IgD-negative memory B cell (primary cell): ENCODE results near the gene SYNDIG1L. TPM values are rescaled to one million over a fixed set of nuclear protein-coding genes. Genes with fewer than 3 reads are reported as not detected.
A peak's percentile ranks its signal among the peaks of the same experiment; 100 is the strongest.
"Not testable (repeated sequence)": the region's sequence is repeated elsewhere in the genome, so short reads cannot be mapped to it uniquely, and the experiment has no call there.

Experiments used
- H3K27ac Mint-ChIP-seq, 3 donors: one replicate each; pipeline ENCODE4 v1.8.0; 2020 to 2022; ENCODE audit warnings: mild to moderate bottlenecking in 3 of 3, mixed read lengths in 3 of 3, moderate library complexity in 1 of 3
- H3K27me3 Mint-ChIP-seq: one replicate; pipeline ENCODE4 v1.8.0; 2021; ENCODE audit warnings: mixed read lengths
- H3K36me3 Mint-ChIP-seq: one replicate; pipeline ENCODE4 v1.8.0; 2020; ENCODE audit warnings: mild to moderate bottlenecking, mixed read lengths
- H3K4me1 Mint-ChIP-seq, 3 donors: one replicate each; pipeline ENCODE4 v1.8.0; 2020 to 2022; ENCODE audit warnings: mixed read lengths in 3 of 3, mild to moderate bottlenecking in 1 of 3
- H3K4me3 Mint-ChIP-seq, 4 donors: one replicate each; pipeline ENCODE4 v1.8.0; 2020 to 2022; ENCODE audit warnings: mild to moderate bottlenecking in 4 of 4, mixed read lengths in 4 of 4, moderate library complexity in 3 of 4
- H3K9me3 Mint-ChIP-seq, 3 donors: one replicate each; pipeline ENCODE4 v1.8.0; 2020 to 2021; ENCODE audit warnings: mixed read lengths in 3 of 3, mild to moderate bottlenecking in 1 of 3
- polyA plus RNA-seq: library from polyadenylated mRNA; unstranded; fragments of 300-500 nt; fragmentation: Illumina TruSeq; gene quantifications from one replicate; pipeline ENCODE4 v1.2.3, GENCODE V29; 2021

Gene SYNDIG1L
- polyA plus RNA-seq, 1 donor from 2014 or later, result not detected

DNA sequence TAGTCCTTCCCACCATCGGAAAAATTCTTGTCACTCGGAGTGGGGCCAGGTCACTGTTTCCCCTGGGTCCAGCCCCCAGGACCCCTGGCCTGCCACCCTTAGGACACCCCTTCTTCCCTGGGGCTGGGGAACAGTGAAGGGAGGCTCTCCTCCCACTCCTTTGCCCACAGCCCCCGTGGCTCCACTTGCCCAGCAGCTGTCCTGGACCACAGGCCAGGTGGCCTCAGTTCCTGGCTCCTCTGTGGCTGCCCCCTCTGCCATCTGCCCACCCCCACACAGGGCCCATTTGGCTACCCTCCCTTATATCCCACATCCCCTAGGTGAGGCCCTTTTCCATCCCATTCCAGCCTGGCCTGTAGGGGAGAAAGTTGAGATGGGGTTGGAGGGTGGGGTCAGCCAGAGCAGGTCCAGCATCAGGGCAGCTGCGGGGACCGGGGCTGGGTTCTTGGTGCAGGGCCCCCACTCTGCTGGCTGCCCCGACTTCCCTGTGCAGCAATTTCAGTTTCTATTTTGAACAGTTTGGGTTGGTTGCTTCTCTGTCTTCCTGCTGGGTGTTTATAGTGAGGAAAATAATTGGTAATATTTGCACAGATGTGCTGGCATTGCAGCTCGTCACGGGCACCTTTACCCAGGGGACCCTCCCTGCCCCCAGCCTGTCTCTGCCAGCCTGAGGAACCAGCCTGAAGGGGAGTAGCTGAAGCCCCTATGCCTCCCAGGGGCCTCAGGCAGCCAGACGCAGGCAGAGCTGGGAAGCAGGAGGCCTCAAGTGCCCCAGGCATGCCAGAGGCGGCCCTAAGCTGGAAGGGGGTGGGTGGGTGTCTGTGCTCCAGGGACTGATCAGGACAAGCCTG is 23.4 kb downstream of the SYNDIG1L start:
- H3K4me1 Mint-ChIP-seq, result peaks cover 31 to 38% (median 35%) of the 10 kb centered on the region in 3 donors
- no peaks in the 10 kb centered on the region for H3K36me3 Mint-ChIP-seq
- peak overlapping the region; percentile 87 to 99 (median 96) for H3K4me3 Mint-ChIP-seq
- no peaks in the 10 kb centered on the region for H3K27me3 Mint-ChIP-seq
- H3K9me3 Mint-ChIP-seq, result no peaks in the 10 kb centered on the region
- peak overlapping the region; percentile 93 to 100 (median 96) for H3K27ac Mint-ChIP-seq

DNA sequence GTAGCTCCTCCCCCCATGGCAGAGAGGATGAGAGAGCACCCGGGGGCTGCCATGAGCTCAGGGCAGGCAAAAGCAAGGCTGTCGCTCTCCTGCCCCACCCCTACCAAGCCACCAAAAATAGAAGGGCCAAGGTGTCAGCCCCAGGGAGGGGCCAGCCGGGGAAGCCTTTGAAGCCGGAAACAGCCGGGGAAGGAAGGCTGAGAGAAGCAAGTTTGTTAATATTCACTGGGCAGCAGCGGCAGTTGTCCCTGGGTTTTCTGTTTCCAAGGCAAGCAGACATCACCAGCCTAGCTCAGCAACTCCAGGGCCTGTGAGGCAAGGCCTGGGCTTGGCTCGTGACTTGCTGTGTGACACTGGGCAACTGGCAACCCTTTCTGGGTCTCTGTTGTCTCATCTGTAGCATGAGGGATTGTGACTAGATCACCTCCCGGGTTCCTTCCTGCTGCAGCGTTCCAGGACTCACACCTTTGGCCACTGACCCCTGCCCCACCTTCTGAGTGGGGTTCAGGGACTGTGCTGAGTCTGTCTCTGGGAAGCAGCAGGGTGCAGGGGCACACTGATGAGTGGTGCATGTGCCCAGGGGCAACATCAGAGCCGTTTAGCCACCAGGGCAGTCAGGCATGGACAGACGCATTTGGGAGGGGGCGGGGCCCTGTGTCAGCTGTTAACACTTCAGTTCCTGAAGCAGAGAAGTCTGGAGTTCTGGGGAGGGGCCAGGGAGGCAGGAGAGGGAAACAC is 24.3 kb downstream of the SYNDIG1L start:
- Mint-ChIP-seq H3K4me3 (peak overlapping the region; percentile 87 to 99 (median 96)), H3K9me3 (no peaks in the 10 kb centered on the region), H3K27ac (peak overlapping the region; percentile 93 to 100 (median 96)), H3K27me3 (no peaks in the 10 kb centered on the region), H3K36me3 (no peaks in the 10 kb centered on the region), H3K4me1 (peaks cover 31 to 37% (median 35%) of the 10 kb centered on the region in 3 donors)

GRCh38 chr14:74400919-74401503 is 25.0 kb downstream of the SYNDIG1L start:
- no peaks in the 10 kb centered on the region for H3K36me3 Mint-ChIP-seq
- H3K27ac Mint-ChIP-seq, result peak overlapping the region; percentile 93 to 100 (median 96)
- H3K4me3 Mint-ChIP-seq, result peak overlapping the region; percentile 87 to 99 (median 96)
- no peaks in the 10 kb centered on the region for H3K27me3 Mint-ChIP-seq
- no peaks in the 10 kb centered on the region for H3K9me3 Mint-ChIP-seq
- H3K4me1 Mint-ChIP-seq, result peaks cover 31 to 37% (median 35%) of the 10 kb centered on the region in 3 donors

DNA sequence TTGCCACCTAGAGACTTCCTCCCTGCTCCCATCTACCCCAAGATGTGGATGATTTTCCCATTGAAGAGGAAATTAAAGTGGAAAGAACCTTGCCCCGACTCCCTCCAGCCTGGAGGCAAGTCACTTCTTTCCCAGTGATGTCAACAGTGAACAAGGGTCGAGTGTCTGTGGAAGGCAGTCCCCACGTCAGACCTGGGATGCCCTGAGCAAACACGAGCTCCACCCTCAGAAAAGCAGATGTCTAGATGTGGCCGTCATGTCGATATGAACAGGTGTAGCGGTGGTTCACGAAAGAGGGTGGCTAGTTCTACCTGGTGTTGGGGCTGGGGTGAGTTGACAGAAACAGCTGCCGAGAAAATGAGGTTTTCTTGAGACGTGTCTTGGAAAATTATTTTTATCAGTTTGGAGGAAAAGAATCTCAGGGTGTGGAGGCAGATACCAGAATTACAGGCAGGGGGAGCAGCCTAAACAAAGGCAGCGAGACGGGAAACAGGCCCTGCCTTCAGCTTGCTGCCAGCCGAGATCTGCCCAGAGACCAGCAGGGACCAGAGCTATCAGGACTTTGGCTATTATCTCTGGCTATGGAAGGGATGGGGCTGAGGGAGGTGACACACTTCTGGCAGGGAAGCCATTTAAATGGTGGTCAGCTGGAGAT is 25.9 kb downstream of the SYNDIG1L start:
- peak overlapping the region; percentile 71 to 100 (median 78) for H3K27ac Mint-ChIP-seq
- no peaks in the 10 kb centered on the region for H3K9me3 Mint-ChIP-seq
- peak overlapping the region in 3 of 4 donors; percentile 45 to 89 (median 51) for H3K4me3 Mint-ChIP-seq
- peaks cover 2% of the 10 kb centered on the region for H3K36me3 Mint-ChIP-seq
- peaks cover 31 to 37% (median 35%) of the 10 kb centered on the region in 3 donors for H3K4me1 Mint-ChIP-seq
- H3K27me3 Mint-ChIP-seq, result no peaks in the 10 kb centered on the region

- Mint-ChIP-seq H3K27ac (peak overlapping the region in 1 of 3 donors; percentile 17), H3K9me3 (no peaks in the 10 kb centered on the region), H3K36me3 (peaks cover 4% of the 10 kb centered on the region), H3K4me3 (peak overlapping the region in 1 of 4 donors; percentile 16), H3K4me1 (peaks cover 3 to 7% (median 5%) of the 10 kb centered on the region in 3 donors), H3K27me3 (peaks cover 2% of the 10 kb centered on the region)
Observed at GRCh38 chr14:74395094-74395493, 30.9 kb downstream of the SYNDIG1L start.

DNA sequence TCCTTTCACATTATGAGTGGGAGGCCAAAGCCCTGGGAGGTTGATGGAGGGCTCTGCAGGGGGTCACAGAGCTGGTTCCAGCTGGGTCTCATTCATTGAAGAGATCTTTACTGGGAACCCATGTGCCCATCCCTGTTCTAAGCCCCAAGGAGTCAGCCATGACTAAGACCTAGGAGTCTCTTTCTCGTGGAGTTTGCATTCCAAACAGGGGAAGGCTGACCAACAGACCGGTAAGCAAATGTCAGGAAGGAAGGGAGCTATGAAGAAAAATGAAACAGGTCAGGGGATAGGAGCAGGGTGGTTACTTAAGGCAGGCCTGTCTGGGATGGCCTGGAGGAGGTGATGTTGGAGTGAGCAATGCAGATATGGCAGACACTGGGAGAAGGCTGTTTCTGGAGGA is 31.5 kb downstream of the SYNDIG1L start:
- Mint-ChIP-seq H3K4me3 (peak overlapping the region in 1 of 4 donors; percentile 16), H3K27ac (peak overlapping the region in 1 of 3 donors; percentile 17), H3K36me3 (peaks cover 4% of the 10 kb centered on the region), H3K4me1 (peaks cover 2 to 5% (median 3%) of the 10 kb centered on the region in 3 donors), H3K27me3 (peaks cover 2% of the 10 kb centered on the region), H3K9me3 (no peaks in the 10 kb centered on the region)

DNA sequence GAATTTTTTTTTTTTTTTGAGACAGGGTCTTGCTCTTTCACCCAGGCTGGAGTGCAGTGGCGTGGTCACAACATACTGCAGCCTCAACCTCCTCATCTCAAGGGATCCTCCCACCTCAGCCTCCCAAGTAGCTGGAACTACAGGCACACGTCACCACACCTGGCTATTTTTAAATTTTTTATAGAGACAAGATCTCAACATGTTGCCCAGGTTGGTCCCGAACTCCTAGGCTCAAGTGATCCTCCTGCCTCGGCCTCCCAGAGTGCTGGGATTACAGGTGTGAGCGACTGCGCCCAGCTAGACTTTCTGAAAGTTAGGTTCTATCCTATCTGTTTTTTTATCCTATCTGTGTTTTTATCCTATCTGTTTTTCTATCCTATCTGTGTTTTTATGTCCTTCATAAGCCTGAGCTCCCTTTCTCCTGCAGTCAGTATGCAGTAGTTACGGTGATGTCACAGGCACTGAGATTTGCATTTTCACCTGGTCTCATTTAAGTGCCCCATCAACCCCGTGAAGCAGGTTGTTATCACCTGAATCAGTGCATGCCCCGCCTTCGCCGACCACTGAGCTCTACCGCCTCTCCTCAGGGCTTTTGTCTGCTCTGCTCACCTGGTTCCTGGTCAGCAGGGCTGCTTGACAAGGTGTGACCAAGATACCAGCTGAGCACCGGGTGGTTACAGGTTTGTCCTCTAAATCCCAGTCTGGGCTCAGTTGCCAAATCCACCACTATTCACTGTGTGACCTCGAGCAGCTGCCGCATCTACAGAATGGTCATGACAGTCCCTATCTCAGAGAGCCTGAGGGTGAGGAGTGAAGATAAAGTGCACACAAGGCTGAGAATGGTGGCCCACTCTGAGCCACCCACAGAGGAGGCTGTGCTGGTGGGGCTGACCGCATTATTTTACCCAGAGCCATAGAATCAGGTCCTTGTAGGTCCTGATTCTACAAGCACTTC is 33.1 kb downstream of the SYNDIG1L start:
- H3K4me1 Mint-ChIP-seq, result peaks cover 0 to 2% (median 0%) of the 10 kb centered on the region in 3 donors
- peaks cover 2% of the 10 kb centered on the region for H3K27me3 Mint-ChIP-seq
- no peak overlapping the region for H3K4me3 Mint-ChIP-seq
- H3K9me3 Mint-ChIP-seq, result no peaks in the 10 kb centered on the region
- H3K36me3 Mint-ChIP-seq, result peaks cover 4% of the 10 kb centered on the region
- no peak overlapping the region for H3K27ac Mint-ChIP-seq

DNA sequence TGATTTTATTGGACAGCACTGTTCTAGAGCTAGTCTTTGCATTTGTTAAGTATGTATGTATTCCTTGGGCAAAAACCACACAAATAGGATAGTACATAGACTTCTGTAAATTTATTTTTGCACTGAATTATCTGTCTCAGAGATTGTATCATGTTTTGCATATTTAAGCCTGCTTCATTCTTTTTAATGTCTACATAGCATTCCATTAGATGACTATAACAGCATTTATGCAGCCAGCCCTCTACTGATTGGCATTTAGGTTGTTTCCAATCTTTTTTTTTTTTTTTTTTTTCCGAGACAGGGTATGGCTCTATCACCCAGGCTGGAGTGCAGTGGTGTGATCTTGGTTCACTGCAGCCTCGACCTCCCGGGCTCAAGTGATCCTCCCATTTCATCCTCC is 34.5 kb downstream of the SYNDIG1L start:
- H3K36me3 Mint-ChIP-seq, result peaks cover 4% of the 10 kb centered on the region
- H3K27me3 Mint-ChIP-seq, result peaks cover 2% of the 10 kb centered on the region
- H3K9me3 Mint-ChIP-seq, result no peaks in the 10 kb centered on the region
- H3K4me3 Mint-ChIP-seq, result no peak overlapping the region
- H3K4me1 Mint-ChIP-seq, result peaks cover 0 to 2% (median 0%) of the 10 kb centered on the region in 3 donors
- H3K27ac Mint-ChIP-seq, result no peak overlapping the region

- H3K27ac Mint-ChIP-seq, H3K27me3 Mint-ChIP-seq, H3K4me3 Mint-ChIP-seq, H3K36me3 Mint-ChIP-seq, H3K9me3 Mint-ChIP-seq, H3K4me1 Mint-ChIP-seq: not testable (repeated sequence)
Observed at GRCh38 chr14:74390505-74390904, 35.5 kb downstream of the SYNDIG1L start.

- H3K27me3 Mint-ChIP-seq, result peaks cover 2% of the 10 kb centered on the region
- H3K4me1 Mint-ChIP-seq, result peaks cover 0 to 2% (median 0%) of the 10 kb centered on the region in 3 donors
- H3K27ac Mint-ChIP-seq, result no peak overlapping the region
- H3K9me3 Mint-ChIP-seq, result no peaks in the 10 kb centered on the region
- H3K4me3 Mint-ChIP-seq, result no peak overlapping the region
- H3K36me3 Mint-ChIP-seq, result peaks cover under 1% of the 10 kb centered on the region
Observed at GRCh38 chr14:74389980-74390379, 36.0 kb downstream of the SYNDIG1L start.

DNA sequence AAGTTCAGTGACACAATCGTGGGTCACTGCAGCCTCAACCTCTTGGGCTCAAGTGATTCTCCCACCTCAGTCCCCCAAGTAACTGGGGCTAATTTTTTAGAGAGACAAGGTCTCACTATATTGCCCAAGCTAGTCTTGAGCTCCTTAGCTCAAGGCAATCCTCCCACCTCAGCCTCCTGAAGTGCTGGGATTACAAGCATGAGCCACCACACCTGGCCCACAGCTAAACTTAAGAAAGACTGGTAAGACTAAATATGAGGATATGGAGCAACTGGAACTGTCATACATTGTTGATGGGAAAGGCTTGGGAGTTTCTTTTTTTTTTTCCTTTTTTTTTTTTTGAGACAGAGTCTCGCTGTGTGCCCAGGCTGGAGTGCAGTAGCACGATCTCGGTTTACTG is 43.8 kb downstream of the SYNDIG1L start:
- Mint-ChIP-seq H3K9me3 (no peaks in the 10 kb centered on the region), H3K4me1 (no peaks in the 10 kb centered on the region), H3K4me3 (no peak overlapping the region), H3K27me3 (no peaks in the 10 kb centered on the region), H3K27ac (no peak overlapping the region), H3K36me3 (peaks cover 3% of the 10 kb centered on the region)

- not testable (repeated sequence) for H3K9me3 Mint-ChIP-seq, H3K27ac Mint-ChIP-seq, H3K4me3 Mint-ChIP-seq, H3K4me1 Mint-ChIP-seq, H3K36me3 Mint-ChIP-seq, H3K27me3 Mint-ChIP-seq
Observed at GRCh38 chr14:74381571-74381970, 44.4 kb downstream of the SYNDIG1L start.

- H3K4me1 Mint-ChIP-seq, result no peaks in the 10 kb centered on the region
- H3K4me3 Mint-ChIP-seq, result peak overlapping the region in 1 of 4 donors; percentile 5
- peaks cover 3% of the 10 kb centered on the region for H3K36me3 Mint-ChIP-seq
- no peak overlapping the region for H3K27ac Mint-ChIP-seq
- no peaks in the 10 kb centered on the region for H3K9me3 Mint-ChIP-seq
- H3K27me3 Mint-ChIP-seq, result no peaks in the 10 kb centered on the region
Observed at GRCh38 chr14:74380845-74381244, 45.2 kb downstream of the SYNDIG1L start.

- Mint-ChIP-seq H3K36me3 (peaks cover 3% of the 10 kb centered on the region), H3K27ac (no peak overlapping the region), H3K4me3 (no peak overlapping the region), H3K9me3 (no peaks in the 10 kb centered on the region), H3K4me1 (no peaks in the 10 kb centered on the region), H3K27me3 (no peaks in the 10 kb centered on the region)
Observed at GRCh38 chr14:74380172-74380571, 45.8 kb downstream of the SYNDIG1L start.
